GM23338 (cell line): ENCODE results near the gene KIAA1671.

Experiments used
- EZH2 ChIP-seq: fragments of 200-600 bp; sonication (generic); IDR thresholded peaks from one replicate; pipeline ENCODE4 v1.8.0; 2017; ENCODE audit warnings: antibody characterized with exemption, mild to moderate bottlenecking, low read depth; ENCODE audit not compliant: unreplicated experiment
- POLR2AphosphoS5 ChIP-seq: IDR thresholded peaks from 2 replicates; pipeline ENCODE4 v1.6.1; 2016; ENCODE audit warnings: antibody characterized with exemption, low read depth
- TF ChIP-seq, protein P1 (sequence below): fragments of 250-450 bp; sonication (Bioruptor Pico); IDR thresholded peaks from 2 replicates; pipeline ENCODE4 v1.5.0; 2020; ENCODE audit warnings: mild to moderate bottlenecking, moderate library complexity
- TF ChIP-seq, protein P2 (sequence below), 2 experiments: fragments of 200-600 bp in 1 of 2; sonication (generic) in 1 of 2; conservative IDR thresholded peaks; 2 replicates each; pipeline versions ENCODE4 v1.5.1 to v1.6.1; 2016 to 2017; ENCODE audit warnings: antibody characterized with exemption in 2 of 2, low read depth in 2 of 2, mild to moderate bottlenecking in 2 of 2, moderate library complexity in 1 of 2

DNA sequence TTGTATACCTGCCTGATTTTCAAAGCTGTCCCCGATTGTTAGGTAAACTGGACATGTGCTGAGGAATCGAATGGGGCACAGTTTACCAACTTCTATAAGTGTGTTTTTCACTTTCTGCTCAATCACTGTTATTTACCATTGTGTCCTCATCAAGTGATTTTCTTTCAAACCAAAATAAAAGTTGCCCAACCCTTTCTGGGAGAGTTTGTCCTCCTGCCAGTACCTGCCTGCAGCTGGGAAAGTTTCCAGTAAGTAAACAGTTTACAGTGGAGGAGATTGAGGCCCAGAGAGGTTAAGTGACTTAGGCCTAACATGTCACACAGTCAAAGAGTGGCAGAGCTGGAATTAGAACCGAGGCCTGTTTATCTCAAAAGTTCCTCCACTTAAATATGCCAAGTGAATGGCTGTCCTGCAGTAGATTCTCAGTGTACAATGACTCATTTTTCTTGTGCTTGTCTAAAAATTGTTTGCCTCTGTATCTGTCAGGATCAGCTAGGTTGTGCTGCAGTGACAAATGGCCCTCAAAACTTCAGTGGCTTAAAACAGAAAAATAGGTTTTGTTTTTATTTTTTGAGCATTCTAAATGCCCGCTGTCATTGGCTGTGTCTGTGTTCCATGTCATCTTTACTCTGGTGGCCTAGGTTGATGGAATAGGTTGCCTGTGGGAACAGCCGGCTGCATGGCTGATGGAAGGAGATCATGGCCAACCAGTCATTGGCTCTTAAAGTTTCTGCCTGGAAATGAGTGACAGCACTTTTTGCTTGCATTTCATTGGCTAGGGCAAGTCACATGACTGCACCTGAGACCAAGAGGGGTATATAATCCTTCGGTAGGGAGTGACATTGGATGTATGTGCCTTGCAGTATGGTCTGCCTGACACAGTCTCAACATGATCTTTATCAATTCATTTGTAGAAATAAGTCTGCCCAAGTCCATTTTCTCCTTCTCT, 185.3 kb downstream of the KIAA1671 start:
- TF ChIP-seq, protein P1, sequence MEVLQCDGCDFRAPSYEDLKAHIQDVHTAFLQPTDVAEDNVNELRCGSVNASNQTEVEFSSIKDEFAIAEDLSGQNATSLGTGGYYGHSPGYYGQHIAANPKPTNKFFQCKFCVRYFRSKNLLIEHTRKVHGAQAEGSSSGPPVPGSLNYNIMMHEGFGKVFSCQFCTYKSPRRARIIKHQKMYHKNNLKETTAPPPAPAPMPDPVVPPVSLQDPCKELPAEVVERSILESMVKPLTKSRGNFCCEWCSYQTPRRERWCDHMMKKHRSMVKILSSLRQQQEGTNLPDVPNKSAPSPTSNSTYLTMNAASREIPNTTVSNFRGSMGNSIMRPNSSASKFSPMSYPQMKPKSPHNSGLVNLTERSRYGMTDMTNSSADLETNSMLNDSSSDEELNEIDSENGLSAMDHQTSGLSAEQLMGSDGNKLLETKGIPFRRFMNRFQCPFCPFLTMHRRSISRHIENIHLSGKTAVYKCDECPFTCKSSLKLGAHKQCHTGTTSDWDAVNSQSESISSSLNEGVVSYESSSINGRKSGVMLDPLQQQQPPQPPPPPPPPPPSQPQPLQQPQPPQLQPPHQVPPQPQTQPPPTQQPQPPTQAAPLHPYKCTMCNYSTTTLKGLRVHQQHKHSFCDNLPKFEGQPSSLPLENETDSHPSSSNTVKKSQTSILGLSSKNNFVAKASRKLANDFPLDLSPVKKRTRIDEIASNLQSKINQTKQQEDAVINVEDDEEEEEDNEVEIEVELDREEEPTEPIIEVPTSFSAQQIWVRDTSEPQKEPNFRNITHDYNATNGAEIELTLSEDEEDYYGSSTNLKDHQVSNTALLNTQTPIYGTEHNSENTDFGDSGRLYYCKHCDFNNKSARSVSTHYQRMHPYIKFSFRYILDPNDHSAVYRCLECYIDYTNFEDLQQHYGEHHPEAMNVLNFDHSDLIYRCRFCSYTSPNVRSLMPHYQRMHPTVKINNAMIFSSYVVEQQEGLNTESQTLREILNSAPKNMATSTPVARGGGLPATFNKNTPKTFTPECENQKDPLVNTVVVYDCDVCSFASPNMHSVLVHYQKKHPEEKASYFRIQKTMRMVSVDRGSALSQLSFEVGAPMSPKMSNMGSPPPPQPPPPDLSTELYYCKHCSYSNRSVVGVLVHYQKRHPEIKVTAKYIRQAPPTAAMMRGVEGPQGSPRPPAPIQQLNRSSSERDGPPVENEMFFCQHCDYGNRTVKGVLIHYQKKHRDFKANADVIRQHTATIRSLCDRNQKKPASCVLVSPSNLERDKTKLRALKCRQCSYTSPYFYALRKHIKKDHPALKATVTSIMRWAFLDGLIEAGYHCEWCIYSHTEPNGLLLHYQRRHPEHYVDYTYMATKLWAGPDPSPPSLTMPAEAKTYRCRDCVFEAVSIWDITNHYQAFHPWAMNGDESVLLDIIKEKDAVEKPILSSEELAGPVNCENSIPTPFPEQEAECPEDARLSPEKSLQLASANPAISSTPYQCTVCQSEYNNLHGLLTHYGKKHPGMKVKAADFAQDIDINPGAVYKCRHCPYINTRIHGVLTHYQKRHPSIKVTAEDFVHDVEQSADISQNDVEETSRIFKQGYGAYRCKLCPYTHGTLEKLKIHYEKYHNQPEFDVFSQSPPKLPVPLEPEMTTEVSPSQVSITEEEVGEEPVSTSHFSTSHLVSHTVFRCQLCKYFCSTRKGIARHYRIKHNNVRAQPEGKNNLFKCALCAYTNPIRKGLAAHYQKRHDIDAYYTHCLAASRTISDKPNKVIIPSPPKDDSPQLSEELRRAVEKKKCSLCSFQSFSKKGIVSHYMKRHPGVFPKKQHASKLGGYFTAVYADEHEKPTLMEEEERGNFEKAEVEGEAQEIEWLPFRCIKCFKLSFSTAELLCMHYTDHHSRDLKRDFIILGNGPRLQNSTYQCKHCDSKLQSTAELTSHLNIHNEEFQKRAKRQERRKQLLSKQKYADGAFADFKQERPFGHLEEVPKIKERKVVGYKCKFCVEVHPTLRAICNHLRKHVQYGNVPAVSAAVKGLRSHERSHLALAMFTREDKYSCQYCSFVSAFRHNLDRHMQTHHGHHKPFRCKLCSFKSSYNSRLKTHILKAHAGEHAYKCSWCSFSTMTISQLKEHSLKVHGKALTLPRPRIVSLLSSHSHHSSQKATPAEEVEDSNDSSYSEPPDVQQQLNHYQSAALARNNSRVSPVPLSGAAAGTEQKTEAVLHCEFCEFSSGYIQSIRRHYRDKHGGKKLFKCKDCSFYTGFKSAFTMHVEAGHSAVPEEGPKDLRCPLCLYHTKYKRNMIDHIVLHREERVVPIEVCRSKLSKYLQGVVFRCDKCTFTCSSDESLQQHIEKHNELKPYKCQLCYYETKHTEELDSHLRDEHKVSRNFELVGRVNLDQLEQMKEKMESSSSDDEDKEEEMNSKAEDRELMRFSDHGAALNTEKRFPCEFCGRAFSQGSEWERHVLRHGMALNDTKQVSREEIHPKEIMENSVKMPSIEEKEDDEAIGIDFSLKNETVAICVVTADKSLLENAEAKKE (CRISPR knock-in tag): no peak
- TF ChIP-seq EZH2 (no peak), POLR2AphosphoS5 (no peak)
- TF ChIP-seq, protein P2, sequence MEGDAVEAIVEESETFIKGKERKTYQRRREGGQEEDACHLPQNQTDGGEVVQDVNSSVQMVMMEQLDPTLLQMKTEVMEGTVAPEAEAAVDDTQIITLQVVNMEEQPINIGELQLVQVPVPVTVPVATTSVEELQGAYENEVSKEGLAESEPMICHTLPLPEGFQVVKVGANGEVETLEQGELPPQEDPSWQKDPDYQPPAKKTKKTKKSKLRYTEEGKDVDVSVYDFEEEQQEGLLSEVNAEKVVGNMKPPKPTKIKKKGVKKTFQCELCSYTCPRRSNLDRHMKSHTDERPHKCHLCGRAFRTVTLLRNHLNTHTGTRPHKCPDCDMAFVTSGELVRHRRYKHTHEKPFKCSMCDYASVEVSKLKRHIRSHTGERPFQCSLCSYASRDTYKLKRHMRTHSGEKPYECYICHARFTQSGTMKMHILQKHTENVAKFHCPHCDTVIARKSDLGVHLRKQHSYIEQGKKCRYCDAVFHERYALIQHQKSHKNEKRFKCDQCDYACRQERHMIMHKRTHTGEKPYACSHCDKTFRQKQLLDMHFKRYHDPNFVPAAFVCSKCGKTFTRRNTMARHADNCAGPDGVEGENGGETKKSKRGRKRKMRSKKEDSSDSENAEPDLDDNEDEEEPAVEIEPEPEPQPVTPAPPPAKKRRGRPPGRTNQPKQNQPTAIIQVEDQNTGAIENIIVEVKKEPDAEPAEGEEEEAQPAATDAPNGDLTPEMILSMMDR (conservative IDR thresholded peaks at IDR 0.05; ENCODE audit: low read depth in 2 of 2): no peak
